Raji (cell line): ENCODE data around the gene KNSTRN.

Experiments
- POLR2A ChIP-seq: IDR thresholded peaks from 2 replicates; pipeline ENCODE4 v1.6.1; 2011; ENCODE audit warnings: low read depth, low read length, control low read depth; ENCODE audit not compliant: insufficient read depth

Gene KNSTRN

DNA sequence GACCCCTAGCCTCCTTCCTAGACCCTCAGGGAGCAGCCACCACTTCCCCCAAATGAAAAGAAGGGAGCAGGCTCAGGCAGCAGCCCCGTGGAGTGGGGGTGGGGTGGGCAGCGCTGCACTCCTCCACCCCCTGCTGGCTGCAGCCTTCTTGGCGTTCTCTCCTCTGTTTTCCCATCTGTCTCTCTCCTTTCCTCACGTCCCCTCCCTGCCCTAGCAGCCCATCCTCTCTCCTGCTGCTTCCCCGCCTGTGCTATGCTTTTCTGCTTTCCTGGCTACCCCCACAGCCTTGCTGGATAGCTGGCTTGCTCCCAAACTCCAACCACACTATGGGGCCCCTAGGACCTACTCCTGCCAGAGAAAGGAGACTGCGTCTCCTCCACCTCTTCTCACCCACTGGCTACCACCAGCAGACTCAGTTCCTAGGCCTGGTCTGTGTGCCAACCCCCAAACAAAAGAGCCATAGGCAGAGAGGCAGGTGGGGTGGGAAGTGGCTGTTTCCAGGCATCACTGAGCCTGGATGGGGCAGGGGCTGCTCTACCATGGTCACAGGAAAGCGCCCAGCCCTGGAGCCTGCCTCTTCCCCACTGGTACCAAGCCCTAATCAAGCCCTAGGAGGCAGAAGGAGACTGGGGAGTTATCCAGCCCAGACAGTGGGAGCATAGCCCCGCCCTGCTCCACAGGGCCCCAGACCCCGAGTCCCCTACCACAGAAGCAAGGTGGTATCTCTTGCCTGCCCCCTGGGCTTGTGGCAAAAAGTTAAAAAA, 27.9 kb upstream of the KNSTRN start:
- TF ChIP-seq POLR2A, result no peak

DNA sequence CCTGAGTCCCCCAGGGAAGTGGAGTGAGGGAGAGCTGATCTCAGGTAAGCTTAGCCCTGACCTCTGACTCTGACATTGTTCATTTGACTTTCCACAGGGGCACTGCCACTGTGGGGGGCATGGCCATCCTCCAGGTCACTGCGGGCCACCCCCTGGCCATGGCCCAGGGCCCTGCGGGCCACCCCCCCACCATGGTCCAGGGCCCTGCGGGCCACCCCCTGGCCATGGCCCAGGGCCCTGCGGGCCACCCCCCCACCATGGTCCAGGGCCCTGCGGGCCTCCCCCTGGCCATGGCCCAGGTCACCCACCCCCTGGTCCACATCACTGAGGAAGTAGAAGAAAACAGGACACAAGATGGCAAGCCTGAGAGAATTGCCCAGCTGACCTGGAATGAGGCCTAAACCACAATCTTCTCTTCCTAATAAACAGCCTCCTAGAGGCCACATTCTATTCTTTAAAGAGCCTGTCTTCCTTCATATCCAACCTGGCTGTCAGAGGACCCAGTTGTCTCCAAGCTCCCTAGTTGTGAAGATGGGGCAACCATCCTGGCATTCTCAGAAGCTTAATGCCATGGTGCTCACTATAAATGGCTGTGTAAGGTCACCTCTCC, 26.4 kb upstream of the KNSTRN start:
- no peak for TF ChIP-seq POLR2A

DNA sequence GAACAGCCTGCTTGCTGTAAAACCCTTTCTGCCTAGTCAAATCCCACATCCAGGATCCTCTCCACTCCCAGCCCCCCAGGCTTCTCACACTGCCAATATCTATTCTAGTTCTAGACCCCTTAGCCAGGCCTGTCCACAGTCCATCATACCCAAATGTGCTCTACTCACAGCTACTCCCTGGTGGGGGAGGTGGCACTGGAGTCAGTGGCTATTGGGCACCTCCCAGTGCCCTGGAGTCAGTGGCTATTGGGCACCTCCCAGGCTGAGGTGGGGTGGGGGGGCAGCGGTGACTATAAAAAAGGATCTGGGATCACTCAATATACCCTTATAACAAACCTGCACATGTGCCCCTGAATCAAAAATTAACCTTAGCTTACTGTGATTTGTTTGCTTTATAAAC, 25.3 kb upstream of the KNSTRN start:
- no peak for TF ChIP-seq POLR2A

- peak; percentile 58 for TF ChIP-seq POLR2A
These were observed 24.6 kb upstream of the KNSTRN start, which contains the start of gene DISP2 for GRCh38 chr15:40357723-40358470. Gene DISP2, plus strand, starts transcription at chr15:40358219. Its CDS starts 103 bp downstream, at chr15:40358322.

- TF ChIP-seq POLR2A, result peak; percentile 69
These were observed 23.8 kb upstream of the KNSTRN start for GRCh38 chr15:40358471-40359353.

GRCh38 chr15:40360015-40360414, 22.5 kb upstream of the KNSTRN start:
- TF ChIP-seq POLR2A, result no peak

DNA sequence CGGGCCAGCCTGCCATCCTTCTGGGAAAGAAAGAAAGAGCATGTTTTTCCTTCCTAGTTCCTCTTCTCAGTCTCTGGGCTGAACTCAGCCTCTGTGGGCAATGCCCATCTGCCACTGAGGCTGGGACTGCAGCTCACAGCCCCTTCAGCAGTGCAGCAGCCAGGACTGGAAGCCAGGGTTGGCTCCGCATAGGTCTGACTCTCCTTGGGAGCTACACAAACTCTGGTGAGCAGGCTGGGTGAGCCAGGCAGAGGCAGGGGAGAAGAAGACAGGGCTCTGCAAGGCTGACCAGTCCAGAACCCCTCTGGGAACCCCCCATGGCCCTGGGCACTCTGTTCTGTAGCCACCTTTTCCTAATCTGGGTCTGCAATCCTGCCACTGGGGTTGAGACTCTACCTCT, 20.9 kb upstream of the KNSTRN start:
- TF ChIP-seq POLR2A, result no peak

DNA sequence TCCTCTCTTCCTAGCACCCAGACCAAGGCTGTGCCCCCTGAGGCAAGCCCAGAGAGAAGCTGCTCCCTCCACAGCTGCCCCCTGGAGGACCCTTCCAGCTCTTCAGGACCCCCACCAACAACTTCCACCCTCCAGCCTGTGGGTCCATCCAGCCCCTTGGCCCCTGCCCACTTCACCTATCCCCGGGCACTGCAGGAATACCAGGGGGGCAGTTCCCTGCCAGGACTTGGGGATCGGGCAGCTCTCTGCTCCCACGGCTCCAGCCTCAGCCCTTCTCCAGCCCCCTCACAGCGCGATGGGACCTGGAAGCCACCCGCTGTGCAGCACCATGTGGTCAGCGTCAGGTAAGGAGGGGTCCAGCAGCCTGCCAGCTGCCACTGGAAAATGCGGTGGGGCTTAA, 18.9 kb upstream of the KNSTRN start:
- TF ChIP-seq POLR2A, result no peak

DNA sequence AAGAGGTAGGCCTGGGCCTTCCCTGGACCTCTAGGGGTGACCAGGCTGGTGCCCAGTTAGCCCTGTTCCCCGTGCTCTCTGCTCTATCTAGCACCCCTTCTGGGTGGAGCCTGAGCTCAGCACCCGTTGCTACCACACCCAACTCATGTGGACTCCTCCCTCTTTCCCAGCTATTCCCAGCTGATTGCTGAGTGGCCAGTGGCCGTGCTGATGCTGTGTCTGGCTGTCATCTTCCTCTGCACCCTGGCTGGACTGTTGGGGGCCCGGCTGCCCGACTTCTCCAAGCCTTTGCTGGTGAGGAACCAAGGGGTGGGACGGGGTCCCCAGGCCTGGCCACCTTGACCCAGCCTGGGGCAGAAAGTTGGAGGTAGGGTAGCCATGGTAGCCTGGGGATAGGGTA, 18.3 kb upstream of the KNSTRN start:
- no peak for TF ChIP-seq POLR2A

DNA sequence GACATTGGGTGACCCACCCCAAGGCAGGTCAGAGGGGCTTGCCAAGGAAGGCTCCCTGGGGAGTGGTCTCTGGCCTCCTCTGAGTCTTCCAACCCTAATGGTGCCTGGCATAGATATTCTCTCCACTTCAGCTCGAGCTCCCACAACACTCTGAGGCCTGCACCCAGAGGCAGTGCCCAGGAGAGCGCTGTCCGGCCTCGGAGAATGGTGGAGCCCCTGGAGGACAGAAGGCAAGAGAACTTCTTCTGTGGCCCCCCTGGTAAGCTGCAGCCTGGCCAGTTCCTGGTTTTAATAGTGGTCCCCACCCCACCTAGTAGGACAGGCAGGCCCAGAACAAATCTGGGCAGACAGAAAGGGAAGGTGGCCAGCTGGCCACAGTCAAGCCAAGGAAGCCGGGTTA, 17.5 kb upstream of the KNSTRN start:
- TF ChIP-seq POLR2A, result no peak

- TF ChIP-seq POLR2A, result no peak
These were observed 16.7 kb upstream of the KNSTRN start for GRCh38 chr15:40365624-40366456.

DNA sequence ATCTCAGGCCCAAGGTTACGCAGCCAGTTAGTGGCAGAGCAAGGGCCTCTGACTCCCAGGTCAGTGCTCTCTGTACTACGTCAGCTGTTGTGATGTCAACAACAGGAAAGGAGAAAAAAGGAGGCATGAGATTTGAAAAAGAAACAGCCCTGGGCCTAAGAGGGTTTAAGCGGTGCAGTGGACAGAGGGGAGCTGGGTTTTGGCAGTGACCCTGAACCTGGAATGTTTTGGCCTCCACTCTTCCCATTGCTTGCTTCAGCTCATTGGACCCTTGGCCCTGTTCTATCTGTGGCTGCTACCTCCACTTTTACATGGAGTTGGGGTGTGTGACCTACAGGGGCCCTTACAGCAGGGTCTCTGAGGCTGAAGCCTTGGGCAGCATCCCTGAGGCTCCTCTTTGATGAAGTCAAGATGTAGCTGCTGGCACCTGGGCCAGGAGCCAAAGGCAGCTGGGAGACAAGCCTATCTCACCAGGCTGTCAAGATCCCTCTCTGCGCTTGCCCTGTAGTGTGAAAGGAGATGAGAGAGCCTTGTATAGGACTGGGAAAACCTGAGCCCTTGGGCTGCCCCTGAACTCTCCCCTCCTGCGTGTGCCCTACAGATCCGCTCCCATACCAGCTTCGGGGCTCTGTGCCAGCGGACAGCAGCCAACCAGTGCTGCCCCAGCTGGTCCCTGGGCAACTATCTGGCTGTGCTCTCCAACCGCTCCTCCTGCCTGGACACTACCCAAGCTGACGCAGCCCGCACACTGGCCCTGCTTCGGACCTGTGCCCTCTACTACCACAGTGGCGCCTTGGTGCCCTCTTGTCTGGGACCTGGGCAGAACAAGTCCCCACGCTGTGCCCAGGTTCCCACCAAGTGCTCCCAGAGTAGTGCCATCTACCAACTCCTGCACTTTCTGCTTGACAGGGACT, 15.8 kb upstream of the KNSTRN start:
- TF ChIP-seq POLR2A, result no peak

GRCh38 chr15:40367371-40367685, 15.2 kb upstream of the KNSTRN start:
- TF ChIP-seq POLR2A, result no peak
